GM12864 (cell line): ENCODE results near the gene TBC1D4.

Source experiments
- DNase-seq: peaks from one replicate; pipeline ENCODE4 v3.0.0-alpha.2; 2011; ENCODE audit warnings: low read depth
- H3K4me3 ChIP-seq: 2 replicates; pipeline ENCODE4 v1.5.1; 2011; ENCODE audit warnings: mild to moderate bottlenecking, low read depth, low read length, control low read depth
- TF ChIP-seq, protein P1 (sequence below): IDR thresholded peaks from 2 replicates; pipeline ENCODE4 v1.5.1; 2011; ENCODE audit warnings: low read depth, mild to moderate bottlenecking, moderate library complexity, low read length, control low read depth, inconsistent platforms; ENCODE audit errors: missing control alignments

Gene TBC1D4

DNA sequence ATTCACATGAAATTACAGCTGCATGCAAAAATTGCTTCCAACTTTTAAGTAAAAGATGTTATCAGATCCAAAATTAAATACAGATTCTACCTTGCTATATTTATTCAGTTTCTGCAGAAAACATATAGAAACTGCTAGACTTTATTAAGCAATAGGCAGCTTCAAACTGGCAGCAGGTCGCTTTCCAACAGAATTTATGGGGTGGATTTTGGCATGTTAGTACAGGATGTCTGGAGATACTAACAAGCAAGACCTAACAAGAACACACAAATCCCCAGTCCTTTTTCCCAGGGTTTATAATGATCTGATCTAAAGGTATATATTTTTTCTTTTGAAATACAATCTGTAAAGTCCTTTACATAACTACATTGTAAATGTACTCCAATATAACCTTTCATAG is 27.5 kb downstream of the TBC1D4 start:
- TF ChIP-seq, protein P1, sequence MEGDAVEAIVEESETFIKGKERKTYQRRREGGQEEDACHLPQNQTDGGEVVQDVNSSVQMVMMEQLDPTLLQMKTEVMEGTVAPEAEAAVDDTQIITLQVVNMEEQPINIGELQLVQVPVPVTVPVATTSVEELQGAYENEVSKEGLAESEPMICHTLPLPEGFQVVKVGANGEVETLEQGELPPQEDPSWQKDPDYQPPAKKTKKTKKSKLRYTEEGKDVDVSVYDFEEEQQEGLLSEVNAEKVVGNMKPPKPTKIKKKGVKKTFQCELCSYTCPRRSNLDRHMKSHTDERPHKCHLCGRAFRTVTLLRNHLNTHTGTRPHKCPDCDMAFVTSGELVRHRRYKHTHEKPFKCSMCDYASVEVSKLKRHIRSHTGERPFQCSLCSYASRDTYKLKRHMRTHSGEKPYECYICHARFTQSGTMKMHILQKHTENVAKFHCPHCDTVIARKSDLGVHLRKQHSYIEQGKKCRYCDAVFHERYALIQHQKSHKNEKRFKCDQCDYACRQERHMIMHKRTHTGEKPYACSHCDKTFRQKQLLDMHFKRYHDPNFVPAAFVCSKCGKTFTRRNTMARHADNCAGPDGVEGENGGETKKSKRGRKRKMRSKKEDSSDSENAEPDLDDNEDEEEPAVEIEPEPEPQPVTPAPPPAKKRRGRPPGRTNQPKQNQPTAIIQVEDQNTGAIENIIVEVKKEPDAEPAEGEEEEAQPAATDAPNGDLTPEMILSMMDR, result no peak
- no peak overlapping the region for H3K4me3 ChIP-seq
- DNase-seq, result no peak

DNA sequence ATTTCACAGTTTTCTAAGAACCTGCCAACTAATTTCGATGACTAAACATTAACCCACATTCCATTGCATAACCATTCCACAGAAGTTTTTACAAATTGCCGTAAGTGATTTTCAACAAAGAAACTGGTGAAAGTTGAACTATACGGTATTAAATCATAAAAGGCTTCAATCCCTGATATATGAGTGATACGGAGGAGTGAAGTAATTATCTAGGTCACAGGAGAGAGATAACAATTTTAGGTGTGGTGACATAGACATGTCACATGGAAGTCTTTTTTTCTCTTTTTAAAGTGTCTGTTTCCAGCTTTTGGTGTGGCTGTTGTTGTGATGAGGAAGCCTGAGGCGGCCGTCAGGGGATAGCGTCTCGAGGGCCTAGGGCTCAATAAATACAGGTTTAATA is 29.4 kb downstream of the TBC1D4 start:
- TF ChIP-seq, protein P1, result no peak
- no peak for DNase-seq
- no peak overlapping the region for H3K4me3 ChIP-seq

DNA sequence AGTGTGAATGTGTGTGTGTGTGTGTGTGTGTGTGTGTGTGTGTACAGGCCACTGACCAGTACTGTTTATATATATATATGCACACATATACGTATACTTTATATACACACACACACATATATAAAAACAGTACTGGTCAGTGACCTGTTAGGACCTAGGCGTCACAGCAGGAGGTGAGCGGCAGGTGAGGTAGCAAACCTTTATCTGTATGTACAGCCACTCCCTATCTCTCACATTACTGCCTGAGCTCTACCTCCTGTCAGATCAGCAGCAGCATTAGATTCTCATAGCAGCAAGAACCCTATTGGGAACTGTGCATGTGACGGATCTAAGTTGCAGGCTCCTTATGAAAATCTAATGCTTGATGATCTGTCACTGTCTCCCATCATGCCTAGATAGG is 34.5 kb downstream of the TBC1D4 start:
- TF ChIP-seq, protein P1, result no peak
- DNase-seq, result no peak

DNA sequence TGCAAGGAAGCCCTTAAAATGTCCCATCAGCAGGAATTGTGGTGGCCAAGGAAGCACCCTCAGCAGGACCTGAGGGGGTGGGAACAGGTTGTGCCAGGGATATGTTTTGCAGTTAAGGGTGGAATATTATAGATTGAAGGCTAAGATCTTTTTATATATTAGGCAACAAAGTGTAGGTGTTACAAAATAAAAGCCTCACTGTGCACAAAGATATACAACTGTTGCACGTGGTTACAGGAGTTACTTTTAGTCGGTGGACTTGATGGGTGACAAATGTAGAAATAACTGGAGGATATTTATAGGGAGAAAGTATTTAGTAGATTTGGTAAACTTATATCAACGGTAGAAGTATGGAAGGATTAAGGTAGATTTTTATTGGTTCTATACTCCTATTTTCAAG is 35.1 kb downstream of the TBC1D4 start:
- no peak for DNase-seq
- no peak overlapping the region for H3K4me3 ChIP-seq
- TF ChIP-seq, protein P1, result no peak

More for the DNA sequence above, 34.5 kb downstream of the TBC1D4 start:
- H3K4me3 ChIP-seq, result no peak overlapping the region

DNA sequence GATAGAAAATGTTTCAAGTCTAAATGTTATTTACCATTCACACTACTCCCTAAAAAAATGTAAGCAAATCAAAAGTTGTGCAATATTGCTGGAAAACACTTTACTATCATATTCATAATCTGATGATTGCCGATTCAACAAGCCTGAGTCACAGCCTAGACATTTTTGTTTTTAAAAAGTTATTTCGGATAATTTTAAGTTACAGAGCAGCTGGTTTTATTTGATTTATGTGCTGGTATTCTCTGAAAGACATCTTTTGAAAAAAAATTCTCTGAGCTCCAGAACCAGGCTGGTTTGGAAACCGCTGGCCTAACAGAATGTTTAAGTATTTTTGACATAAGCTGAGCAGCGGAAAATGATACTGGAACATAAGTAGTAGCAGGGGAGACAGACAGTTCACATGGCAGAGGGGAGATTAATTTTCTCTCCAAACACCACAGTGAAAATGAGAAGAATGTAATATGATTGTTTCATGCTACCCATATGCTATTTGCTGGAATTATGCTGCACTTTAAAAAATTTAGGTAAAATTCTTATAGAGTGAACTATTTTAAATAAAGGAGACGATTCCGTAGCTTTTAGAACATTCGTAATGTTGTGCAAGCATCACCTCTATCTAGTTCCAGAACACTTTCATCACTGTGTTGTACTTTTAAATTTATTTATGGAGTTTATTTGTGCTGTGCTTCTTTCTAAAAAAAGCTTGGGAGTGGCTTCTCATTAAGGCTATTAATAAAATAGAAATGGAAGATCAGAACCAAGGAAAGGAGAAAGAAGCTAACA is 36.1 kb downstream of the TBC1D4 start:
- no peak for DNase-seq
- H3K4me3 ChIP-seq, result no peak overlapping the region
- TF ChIP-seq, protein P1, result no peak

DNA sequence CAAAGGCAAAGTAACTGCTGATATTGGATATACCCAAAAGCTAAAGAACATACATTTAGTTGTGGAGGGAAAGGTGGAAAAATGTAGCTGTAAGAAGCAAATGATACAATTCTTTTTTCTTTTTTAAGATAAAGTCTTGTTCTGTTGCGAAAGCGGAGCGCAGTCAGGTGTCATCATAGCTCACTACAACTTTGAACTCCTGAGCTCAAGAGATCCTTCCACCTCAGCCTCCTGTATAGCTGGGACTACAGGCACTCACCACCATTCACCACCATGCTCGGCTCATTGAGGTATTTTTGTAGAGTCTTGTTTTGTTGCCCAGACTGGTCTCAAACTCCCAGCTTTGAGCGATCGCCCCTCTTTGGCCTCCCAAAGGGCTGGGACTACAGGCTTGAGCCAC is 38.0 kb downstream of the TBC1D4 start:
- TF ChIP-seq, protein P1, result no peak
- H3K4me3 ChIP-seq, result no peak overlapping the region
- DNase-seq, result no peak
